Astrocyte of the cerebellum (primary cell): ENCODE data around the gene GCSAM.

Experiments used
- DNase-seq: peaks from one replicate; pipeline ENCODE4 v3.0.0-alpha.2; 2011; ENCODE audit warnings: low read depth
- H3K4me3 ChIP-seq: 2 replicates; pipeline ENCODE4 v1.5.1; 2011; ENCODE audit warnings: mild to moderate bottlenecking, low read depth, low read length, moderate library complexity
- in situ Hi-C: cut with HindIII; loops from 2 replicates; pipeline ENCODE4 v1.10.0; 2017; ENCODE audit warnings: low sequenced_read_pairs
- TF ChIP-seq, protein P1 (sequence below): IDR thresholded peaks from 2 replicates; pipeline ENCODE4 v1.5.1; 2012; ENCODE audit warnings: low read length, low read depth, moderate library complexity, mild to moderate bottlenecking; ENCODE audit errors: missing control alignments

GCSAM gene

DNA sequence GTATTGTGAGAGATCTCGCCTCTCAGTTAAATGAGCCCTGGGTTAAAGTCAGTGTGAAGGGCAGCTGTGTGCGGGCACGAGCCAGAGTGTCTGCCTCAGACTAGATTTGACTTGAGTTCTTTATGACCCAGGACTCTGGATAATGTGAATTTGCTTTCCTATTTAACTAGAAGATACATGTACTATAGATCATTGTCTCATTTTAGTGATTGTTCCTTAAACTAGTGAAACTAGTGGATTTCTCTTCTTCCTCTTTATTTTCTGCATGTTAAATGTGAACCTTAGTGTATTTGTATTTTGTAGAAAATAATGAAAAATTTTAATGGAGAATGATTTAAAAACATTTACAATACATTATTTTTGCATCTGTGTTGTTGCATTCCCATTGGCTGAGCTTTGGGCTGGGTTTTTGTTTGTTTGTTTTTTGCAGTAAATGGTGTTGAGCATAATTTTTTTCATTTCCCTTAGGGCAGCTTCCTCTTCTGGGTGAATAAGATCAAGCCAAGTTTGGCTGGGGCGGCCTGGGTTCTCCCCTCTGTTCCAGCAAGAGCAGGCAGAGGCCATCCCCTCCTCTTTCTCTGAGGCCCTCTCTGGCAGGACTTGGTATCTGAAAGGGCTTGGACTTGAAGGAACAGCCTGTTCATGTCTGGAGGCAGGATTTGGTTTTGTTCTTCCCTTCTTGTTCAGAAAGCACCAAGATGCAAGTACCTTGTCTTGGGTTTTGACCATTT, 15.0 kb downstream of the GCSAM start:
- no peak overlapping the region for H3K4me3 ChIP-seq
- in situ Hi-C loops, result loop anchor here (25.0 kb wide), 1 partner anchor 419 kb away; no protein-coding TSS in a partner anchor
- DNase-seq, result no peak
- TF ChIP-seq, protein P1, sequence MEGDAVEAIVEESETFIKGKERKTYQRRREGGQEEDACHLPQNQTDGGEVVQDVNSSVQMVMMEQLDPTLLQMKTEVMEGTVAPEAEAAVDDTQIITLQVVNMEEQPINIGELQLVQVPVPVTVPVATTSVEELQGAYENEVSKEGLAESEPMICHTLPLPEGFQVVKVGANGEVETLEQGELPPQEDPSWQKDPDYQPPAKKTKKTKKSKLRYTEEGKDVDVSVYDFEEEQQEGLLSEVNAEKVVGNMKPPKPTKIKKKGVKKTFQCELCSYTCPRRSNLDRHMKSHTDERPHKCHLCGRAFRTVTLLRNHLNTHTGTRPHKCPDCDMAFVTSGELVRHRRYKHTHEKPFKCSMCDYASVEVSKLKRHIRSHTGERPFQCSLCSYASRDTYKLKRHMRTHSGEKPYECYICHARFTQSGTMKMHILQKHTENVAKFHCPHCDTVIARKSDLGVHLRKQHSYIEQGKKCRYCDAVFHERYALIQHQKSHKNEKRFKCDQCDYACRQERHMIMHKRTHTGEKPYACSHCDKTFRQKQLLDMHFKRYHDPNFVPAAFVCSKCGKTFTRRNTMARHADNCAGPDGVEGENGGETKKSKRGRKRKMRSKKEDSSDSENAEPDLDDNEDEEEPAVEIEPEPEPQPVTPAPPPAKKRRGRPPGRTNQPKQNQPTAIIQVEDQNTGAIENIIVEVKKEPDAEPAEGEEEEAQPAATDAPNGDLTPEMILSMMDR, result no peak

DNA sequence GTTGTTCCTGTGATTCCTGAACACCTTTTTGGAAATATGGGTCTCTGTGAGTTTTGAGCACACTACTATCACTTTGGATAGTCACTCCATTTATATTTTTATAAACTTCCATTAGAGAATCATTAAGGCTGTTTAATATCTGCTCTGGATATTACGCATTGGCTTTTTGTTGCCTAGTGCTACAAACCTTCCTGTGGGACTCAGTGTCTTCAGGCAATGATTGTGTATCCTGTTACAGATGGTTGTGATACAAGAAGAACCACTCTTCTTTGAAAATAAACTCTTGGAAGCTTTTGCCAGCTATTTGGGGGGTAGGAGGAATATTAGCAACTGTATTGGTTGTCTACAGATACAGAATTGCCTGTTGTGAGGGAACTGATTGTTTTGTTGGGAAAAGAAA, 15.6 kb downstream of the GCSAM start:
- no peak for DNase-seq
- no peak overlapping the region for H3K4me3 ChIP-seq

DNA sequence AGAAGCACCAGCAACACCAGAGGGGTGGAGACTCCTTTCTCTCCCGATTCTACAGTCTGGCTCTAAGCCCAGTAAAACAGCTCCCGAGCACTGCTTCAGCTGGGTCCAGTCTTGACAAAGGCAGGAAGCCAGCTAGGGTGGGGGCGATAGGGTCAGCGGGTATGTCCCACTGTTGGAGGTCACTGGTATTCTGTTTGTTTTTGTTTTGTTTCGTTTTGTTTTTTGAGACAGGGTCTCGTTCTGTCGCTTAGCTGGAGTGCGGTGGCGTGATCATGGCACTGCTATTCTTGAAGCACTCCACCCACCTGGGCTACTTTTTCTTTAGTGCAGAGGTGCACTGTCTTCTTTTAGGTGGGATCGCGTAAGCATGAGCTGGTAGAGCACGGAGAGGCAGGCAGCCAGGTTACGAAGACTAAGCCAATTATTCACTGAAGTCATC, 16.3 kb downstream of the GCSAM start:
- in situ Hi-C loops, result loop anchor here (25.0 kb wide), 1 partner anchor 421 kb away; no protein-coding TSS in a partner anchor
- TF ChIP-seq, protein P1, result no peak
- no peak for DNase-seq
- no peak overlapping the region for H3K4me3 ChIP-seq

More for the DNA sequence above, 15.6 kb downstream of the GCSAM start:
- in situ Hi-C loops, result loop anchor here (25.0 kb wide), 1 partner anchor 420 kb away; no protein-coding TSS in a partner anchor
- TF ChIP-seq, protein P1, result no peak

DNA sequence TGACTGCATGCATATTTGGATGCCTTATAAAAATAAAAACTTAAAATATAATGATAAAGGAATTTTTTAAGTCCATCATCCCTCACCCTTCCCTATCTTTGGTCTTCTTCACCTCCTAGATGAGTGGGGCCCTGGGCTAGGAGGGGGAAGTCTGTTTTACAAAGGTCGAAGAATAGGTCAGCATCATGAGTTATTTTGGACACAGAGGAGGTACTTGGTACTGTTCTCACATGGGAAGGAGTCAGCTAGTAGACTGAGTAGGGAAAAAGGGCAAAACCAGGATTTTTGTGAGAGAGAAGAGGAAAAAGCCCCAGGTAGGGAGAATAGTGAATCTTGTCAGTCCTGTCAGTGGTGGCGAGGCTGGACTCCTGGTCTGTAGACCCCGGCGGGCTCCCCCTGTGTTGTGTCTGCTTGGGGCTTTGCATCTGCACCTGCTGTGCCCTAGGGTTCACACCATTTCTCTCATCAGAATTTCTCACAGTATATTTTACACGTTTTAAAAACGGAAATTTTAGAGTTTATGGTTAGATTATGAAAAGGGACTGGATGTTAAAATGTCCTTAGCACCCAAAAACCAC, 17.2 kb downstream of the GCSAM start:
- in situ Hi-C loops, result loop anchor here (25.0 kb wide), 1 partner anchor 421 kb away; no protein-coding TSS in a partner anchor
- H3K4me3 ChIP-seq, result no peak overlapping the region
- no peak for DNase-seq
- TF ChIP-seq, protein P1, result no peak

DNA sequence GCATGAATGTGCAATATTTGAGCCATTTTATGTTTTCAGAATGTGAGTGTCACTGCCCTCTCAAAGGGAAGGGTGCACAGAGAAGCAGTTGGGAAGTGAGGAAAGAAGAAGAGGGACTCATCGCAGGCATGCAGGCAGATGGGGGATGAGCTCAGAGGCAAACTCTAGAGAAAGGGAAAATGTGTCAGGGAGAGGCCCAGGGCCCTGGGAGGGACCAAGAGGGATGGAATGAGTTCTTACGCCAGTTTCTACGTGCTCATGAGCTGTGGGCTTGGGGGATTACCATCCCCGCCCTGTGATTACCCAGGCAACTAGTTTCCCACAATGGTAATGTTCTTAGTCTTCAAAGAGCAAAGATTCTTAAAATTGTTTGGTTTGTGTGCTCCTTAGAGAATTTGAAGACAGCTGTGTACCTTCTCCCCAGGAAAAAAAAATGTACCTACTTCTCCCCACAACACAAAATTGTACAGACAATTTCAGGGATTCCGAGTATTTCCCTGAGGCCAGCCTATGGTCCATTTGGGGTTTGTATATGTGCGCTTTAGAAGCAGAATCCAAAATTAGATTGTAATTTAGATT, 17.8 kb downstream of the GCSAM start:
- TF ChIP-seq, protein P1, result no peak
- H3K4me3 ChIP-seq, result no peak overlapping the region
- no peak for DNase-seq
- in situ Hi-C loops, result loop anchor here (25.0 kb wide), 1 partner anchor 422 kb away; no protein-coding TSS in a partner anchor

DNA sequence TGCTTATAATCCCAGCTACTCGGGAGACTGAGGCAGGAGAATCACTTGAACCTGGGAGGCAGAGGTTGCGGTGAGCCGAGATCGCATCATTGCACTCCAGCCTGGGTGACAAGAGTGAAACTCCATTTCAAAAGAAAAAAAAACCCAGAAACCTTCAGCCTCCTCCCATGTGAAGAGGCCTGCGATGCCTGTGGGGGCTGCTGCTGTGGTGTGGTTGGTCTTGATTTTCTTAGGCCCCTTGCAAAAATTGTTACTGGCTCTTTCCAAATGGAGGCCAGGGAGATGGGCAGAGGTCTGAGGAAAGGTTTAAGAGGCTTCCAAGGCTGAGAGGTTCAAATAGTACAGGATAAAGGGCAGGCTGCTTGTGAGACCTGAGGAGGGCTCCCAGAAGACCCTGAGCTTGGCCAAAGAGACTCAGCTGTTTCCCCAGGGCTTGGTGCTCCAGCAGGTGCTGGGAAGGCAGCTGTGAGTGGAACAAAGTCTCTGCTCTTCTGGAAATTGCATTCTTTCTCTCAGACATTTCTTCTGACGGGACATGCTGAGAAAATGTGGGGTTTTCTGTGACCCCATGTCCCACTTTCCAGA, 18.4 kb downstream of the GCSAM start:
- TF ChIP-seq, protein P1, result no peak
- no peak overlapping the region for H3K4me3 ChIP-seq
- in situ Hi-C loops, result loop anchor here (25.0 kb wide), 1 partner anchor 423 kb away; no protein-coding TSS in a partner anchor
- DNase-seq, result no peak
